Mucosa of descending colon (tissue), 3 donors: ENCODE results near the gene PRDM15. TPM values are rescaled to one million over a fixed set of nuclear protein-coding genes. Genes with fewer than 3 reads are reported as not detected.

Experiments
- ATAC-seq: fragments of 200-7000 bp; cut with Tn5 transposase; one replicate; pipeline ENCODE4 v1.9.1; 2020; ENCODE audit warnings: mild to moderate bottlenecking, moderate library complexity
- DNase-seq, 3 donors: peaks; one replicate each; pipeline ENCODE4 v3.0.0-alpha.2; 2020
- H3K36me3 ChIP-seq: fragments of 200-600 bp; one replicate; pipeline ENCODE4 v1.8.0; 2021; ENCODE audit warnings: low read depth, mild to moderate bottlenecking
- H3K4me1 ChIP-seq: fragments of 200-600 bp; one replicate; pipeline ENCODE4 v1.8.0; 2021; ENCODE audit warnings: low read depth, mild to moderate bottlenecking
- H3K4me3 ChIP-seq: fragments of 200-600 bp; one replicate; pipeline ENCODE4 v1.8.0; 2021; ENCODE audit warnings: mild to moderate bottlenecking
- H3K9me3 ChIP-seq: fragments of 200-600 bp; one replicate; pipeline ENCODE4 v1.8.0; 2021; ENCODE audit warnings: mild to moderate bottlenecking
- CTCF ChIP-seq: fragments of 200-600 bp; IDR thresholded peaks from one replicate; pipeline ENCODE4 v1.8.0; 2022; ENCODE audit warnings: antibody characterized with exemption, mild to moderate bottlenecking
- intact Hi-C, 2 donors: fragments of 100-400 bp; cut with DNase I in 1 of 2; cut with micrococcal nuclease in 1 of 2; formaldehyde crosslinking; loops; one replicate each; pipeline versions ENCODE4 v1.11.0 to v1.11.1; 2022; cut with DNase I, micrococcal nuclease
- total RNA-seq, 3 donors: library from RNA; stranded (reverse); fragmentation: NEBNext Ultra II Directional in 2 of 3; extraction: Animal tissue kit (Norgen Biotek cat#: 25700) in 2 of 3; gene quantifications; one replicate each; pipeline versions ENCODE4 v1.2.1 to v1.2.4, GENCODE V29; 2021 to 2023
- donor health status: DM: no; HTN: no; CAD: no; lungs with moderate emphysema.
- donor health status: DM: no; HTN: no; CAD: no.
- donor health status: DM: no; HTN: yes; CAD: no.

PRDM15 gene
- total RNA-seq, 3 donors from 2014 or later, result 7.4 to 10.3 (median 8.3) TPM

- Histone ChIP-seq H3K4me1 (no peaks in the 10 kb centered on the region), H3K36me3 (no peaks in the 10 kb centered on the region), H3K4me3 (no peak overlapping the region), H3K9me3 (no peaks in the 10 kb centered on the region)
- no peak for TF ChIP-seq CTCF
- ATAC-seq (no peak), DNase-seq (no peak)
- intact Hi-C loops, result no loop called here
Measured at GRCh38 chr21:41848958-41849580, 30.1 kb downstream of the PRDM15 start.

GRCh38 chr21:41848533-41848932 is 30.6 kb downstream of the PRDM15 start:
- no peak for DNase-seq
- TF ChIP-seq CTCF, result no peak
- intact Hi-C loops, result no loop called here
- no peaks in the 10 kb centered on the region for H3K4me1 ChIP-seq
- no peaks in the 10 kb centered on the region for H3K9me3 ChIP-seq
- no peak overlapping the region for H3K4me3 ChIP-seq
- no peak for ATAC-seq
- no peaks in the 10 kb centered on the region for H3K36me3 ChIP-seq

- ATAC-seq (no peak), DNase-seq (peak in 1 of 3 donors; percentile 7)
- intact Hi-C loops, result no loop called here
- H3K36me3 ChIP-seq, result no peaks in the 10 kb centered on the region
- no peak overlapping the region for H3K4me3 ChIP-seq
- TF ChIP-seq CTCF, result no peak
- no peaks in the 10 kb centered on the region for H3K4me1 ChIP-seq
- no peaks in the 10 kb centered on the region for H3K9me3 ChIP-seq
Measured at GRCh38 chr21:41847066-41847804, 31.9 kb downstream of the PRDM15 start.

GRCh38 chr21:41846536-41846935 is 32.6 kb downstream of the PRDM15 start:
- ATAC-seq (no peak), DNase-seq (no peak)
- Histone ChIP-seq H3K4me1 (no peaks in the 10 kb centered on the region), H3K9me3 (peaks cover 2% of the 10 kb centered on the region), H3K36me3 (no peaks in the 10 kb centered on the region), H3K4me3 (no peak overlapping the region)
- no peak for TF ChIP-seq CTCF
- intact Hi-C loops, result no loop called here

GRCh38 chr21:41846033-41846317 is 33.2 kb downstream of the PRDM15 start:
- H3K9me3 ChIP-seq, result peaks cover 5% of the 10 kb centered on the region
- ATAC-seq (no peak), DNase-seq (peak in 1 of 3 donors; percentile 6)
- no peak overlapping the region for H3K4me3 ChIP-seq
- H3K4me1 ChIP-seq, result no peaks in the 10 kb centered on the region
- no peaks in the 10 kb centered on the region for H3K36me3 ChIP-seq
- TF ChIP-seq CTCF, result no peak
- intact Hi-C loops, result no loop called here
